Suppressor macrophage treated with lipopolysaccharide for 4 hours (primary cell): ENCODE results near the gene CD93.

Source experiments
- DNase-seq: peaks from one replicate; pipeline ENCODE4 v3.0.0-alpha.2; 2020

CD93 gene

GRCh38 chr20:23086056-23086566 is at the start of gene CD93:
TSS of gene CD93 (minus strand) at chr20:23086324. CDS start at chr20:23086192, 132 bp downstream.
- peak; percentile 78 for DNase-seq

- no peak for DNase-seq
Measured at GRCh38 chr20:23133560-23133998, 47.5 kb upstream of the CD93 start.

GRCh38 chr20:23132930-23133559 is 46.9 kb upstream of the CD93 start:
- peak; percentile 83 for DNase-seq

GRCh38 chr20:23132293-23132929 is 46.3 kb upstream of the CD93 start:
- DNase-seq = peak; percentile 80

- no peak for DNase-seq
Measured at GRCh38 chr20:23131766-23132165, 45.6 kb upstream of the CD93 start.

GRCh38 chr20:23130622-23131140 is 44.6 kb upstream of the CD93 start:
- DNase-seq = peak; percentile 42

- DNase-seq = no peak
Measured at GRCh38 chr20:23129891-23130621, 43.9 kb upstream of the CD93 start.

- peak; percentile 48 for DNase-seq
Measured at GRCh38 chr20:23129266-23129665, 43.1 kb upstream of the CD93 start.

GRCh38 chr20:23128461-23129125 is 42.5 kb upstream of the CD93 start:
- DNase-seq = no peak

- DNase-seq = no peak
Measured at GRCh38 chr20:23127506-23128279, 41.6 kb upstream of the CD93 start.

- peak; percentile 62 for DNase-seq
Measured at GRCh38 chr20:23126281-23127061, 40.3 kb upstream of the CD93 start.

- peak; percentile 93 for DNase-seq
Measured at GRCh38 chr20:23125625-23126191, 39.6 kb upstream of the CD93 start.

- DNase-seq = no peak
Measured at GRCh38 chr20:23125159-23125558, 39.0 kb upstream of the CD93 start.

- no peak for DNase-seq
Measured at GRCh38 chr20:23123886-23124285, 37.8 kb upstream of the CD93 start.

GRCh38 chr20:23122796-23123655 is 36.9 kb upstream of the CD93 start:
- no peak for DNase-seq

- DNase-seq = no peak
Measured at GRCh38 chr20:23122321-23122720, 36.2 kb upstream of the CD93 start.

- DNase-seq = peak; percentile 43
Measured at GRCh38 chr20:23121751-23122320, 35.7 kb upstream of the CD93 start.

- no peak for DNase-seq
Measured at GRCh38 chr20:23120936-23121750, 35.0 kb upstream of the CD93 start.

- no peak for DNase-seq
Measured at GRCh38 chr20:23120261-23120660, 34.1 kb upstream of the CD93 start.
